Kasumi-1 (cell line): Measurements from ENCODE around the gene APOBEC4.
"Not testable (repeated sequence)": the region's sequence is repeated elsewhere in the genome, so short reads cannot be mapped to it uniquely, and the experiment has no call there.

Experiments used
- DNase-seq, 2 experiments: peaks; one replicate each; lab custom pipeline; 2025; lab: John Stamatoyannopoulos, UW

APOBEC4 gene

GRCh38 chr1:183652547-183653461 lies at the start of gene APOBEC4:
APOBEC4 (minus strand) TSS chr1:183653316; CDS start chr1:183648781, 4,535 bp downstream.
- no peak for DNase-seq

DNA sequence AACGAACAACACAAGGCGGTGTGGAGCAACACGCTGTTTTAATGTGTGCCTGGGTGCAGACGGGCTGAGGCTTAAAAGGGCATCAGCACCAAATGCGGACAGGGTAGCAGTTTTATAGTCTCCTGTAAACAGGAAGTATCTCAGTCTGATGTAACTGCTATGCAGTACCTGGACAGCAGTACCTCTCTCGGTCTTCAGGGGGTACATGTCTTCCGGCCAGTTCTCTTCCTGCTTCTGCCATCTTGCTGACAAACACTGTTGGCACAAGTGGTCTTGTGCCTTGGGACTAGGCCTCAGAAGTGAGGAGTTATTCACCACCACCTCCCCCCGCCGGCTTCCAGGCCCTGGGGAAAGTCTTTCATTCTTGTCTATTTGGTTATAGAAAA lies 49.7 kb upstream of the APOBEC4 start:
- no peak for DNase-seq

DNA sequence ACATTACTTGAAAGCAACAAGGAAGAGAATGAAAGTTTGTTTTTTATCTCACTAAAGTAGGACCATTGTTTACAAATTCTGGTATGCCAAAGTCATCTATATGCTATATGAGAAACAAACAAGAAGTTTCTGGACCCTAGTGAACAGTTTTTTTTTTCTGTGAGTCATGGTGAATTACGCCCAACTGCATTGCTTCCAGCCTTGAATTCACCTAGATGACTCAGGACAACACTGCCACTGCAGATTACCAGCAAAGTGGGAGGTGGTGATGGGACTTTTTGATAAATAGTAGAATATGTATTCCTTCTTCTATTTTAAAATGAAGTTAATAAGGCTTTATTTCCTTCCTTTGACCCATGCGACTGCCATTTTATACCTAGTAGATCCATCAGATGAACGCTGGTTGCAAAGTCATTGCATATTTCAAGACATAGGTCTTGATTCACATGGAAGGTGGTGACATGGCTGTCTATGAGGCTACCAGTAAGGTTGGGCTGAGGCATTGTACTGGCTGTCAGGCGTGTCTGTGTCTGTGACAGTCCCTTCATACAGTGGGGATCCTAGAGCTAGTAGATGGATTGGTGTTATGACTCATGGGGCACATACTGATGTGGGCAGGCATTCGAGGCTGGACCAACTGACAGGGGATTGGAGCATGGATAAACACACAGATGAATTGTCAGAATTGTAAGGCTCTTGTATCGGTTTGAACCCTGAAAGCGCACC lies 49.1 kb upstream of the APOBEC4 start:
- no peak for DNase-seq

- DNase-seq: no peak
Observed at GRCh38 chr1:183699616-183700160, 46.6 kb upstream of the APOBEC4 start.

- DNase-seq: no peak
Observed at GRCh38 chr1:183697814-183698590, 44.9 kb upstream of the APOBEC4 start.

- peak in 1 of 2 experiments; percentile 6 for DNase-seq
Observed at GRCh38 chr1:183696981-183697380, 43.9 kb upstream of the APOBEC4 start.

DNA sequence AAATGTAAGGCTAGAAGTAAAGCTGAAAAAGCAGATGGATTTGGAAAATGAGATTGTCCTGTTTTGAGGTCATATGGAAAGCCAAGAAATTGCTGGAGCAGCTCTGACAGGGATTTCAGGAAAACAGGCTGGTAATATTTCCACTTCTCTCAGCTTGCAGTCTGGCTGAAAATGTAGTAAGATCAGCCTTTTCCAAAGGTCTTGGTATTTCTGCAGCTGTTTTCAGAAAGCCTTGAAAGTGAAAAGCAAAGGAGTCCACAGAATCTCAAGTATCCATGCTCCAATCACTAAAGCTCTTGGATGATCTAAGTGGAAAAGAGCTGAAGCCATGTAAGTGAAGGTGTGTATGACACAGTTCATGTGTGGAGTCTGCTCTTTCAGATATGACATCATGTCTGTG lies 41.6 kb upstream of the APOBEC4 start:
- no peak for DNase-seq

DNA sequence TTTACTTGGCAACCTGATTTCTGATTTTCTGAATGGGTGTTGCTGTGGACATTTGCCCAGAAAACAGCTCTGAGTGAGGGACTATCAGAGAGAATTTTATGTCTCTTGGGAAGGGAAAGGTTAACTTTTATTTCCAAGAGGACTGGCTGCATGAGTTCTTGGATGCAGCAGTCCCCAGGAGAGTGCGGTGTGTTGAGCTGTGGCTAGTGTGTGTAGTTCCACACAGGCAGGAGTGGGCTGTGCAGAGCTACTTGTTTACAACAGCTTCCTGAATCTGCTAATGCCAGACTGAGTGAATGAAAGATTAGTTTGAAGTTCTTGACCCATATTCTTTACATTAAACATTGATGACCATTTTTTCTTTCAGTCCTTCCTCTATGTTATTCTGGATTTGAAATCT lies 41.0 kb upstream of the APOBEC4 start:
- DNase-seq: no peak

DNA sequence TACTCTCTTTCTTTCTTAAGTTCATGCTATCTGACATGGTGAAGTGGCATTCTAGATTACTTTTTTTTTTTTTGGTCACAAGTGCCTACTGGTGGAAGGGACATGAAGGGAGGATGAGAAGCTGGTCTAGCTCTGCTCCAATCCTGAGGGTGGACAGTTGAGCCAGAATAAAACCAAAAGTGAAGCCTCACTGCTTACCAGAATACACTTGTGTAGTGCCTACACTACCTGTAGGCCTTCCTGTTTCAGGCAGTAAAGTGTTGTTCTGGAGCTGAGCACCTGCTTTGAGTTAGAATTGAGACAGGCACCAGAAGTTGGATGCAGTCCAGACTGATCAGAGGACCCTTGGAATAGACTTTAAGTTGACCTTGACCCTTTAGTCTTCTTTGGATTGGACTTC lies 40.4 kb upstream of the APOBEC4 start:
- DNase-seq: no peak

DNA sequence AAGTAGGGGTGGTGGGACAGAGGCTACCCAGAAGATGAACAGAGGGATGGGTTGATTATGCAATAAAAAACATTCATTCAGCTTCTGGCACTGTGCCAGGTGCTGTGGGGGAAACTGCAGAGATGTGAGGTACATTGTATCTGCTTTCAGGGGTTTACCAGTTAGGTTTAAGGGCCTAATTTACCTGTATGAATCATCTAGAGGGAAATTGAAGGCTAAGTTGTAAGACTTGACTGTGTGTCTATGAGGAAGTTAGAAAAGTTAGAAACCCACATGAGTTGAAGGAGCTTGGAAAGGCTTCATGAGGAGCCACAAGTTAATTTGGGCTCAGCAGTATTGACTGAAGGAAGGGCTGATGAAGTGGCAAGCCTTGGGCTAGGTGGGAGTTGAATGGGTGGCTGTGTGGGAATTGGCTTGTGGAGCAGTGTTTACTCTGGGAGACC lies 36.7 kb upstream of the APOBEC4 start:
- DNase-seq: peak in 1 of 2 experiments; percentile 10

DNA sequence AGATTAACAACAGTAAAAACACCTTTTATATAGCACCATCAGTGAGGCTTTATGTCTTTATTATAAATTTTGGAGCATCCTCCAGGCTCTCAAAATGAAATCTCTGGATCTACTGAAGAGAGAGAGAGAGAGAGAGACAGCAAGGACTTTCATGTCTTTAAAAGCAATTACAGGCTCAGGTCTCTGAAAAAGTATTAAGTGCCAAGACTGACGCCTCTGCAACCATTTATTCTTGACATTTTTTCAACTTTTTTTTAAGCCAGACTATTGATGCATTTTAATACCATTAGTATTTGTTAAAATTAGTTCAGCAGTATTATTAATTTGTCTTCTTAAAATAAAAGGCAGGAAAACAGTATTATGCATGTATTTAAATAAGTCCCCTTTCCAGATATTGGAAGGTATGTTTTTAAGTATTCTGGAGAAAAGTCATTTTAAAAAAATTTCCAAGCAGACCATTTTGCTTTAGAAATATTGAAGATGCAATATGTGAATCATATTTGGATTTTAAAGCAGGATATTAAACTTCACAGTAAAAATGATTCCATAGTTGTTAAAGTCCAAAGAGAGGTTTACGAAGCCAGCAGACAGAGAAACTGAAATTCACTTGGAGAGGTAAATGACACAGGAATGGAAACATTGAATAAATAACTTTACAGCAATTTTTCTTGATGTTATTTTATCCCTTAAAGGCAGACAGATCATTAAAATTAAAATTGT lies 35.4 kb upstream of the APOBEC4 start:
- no peak for DNase-seq

DNA sequence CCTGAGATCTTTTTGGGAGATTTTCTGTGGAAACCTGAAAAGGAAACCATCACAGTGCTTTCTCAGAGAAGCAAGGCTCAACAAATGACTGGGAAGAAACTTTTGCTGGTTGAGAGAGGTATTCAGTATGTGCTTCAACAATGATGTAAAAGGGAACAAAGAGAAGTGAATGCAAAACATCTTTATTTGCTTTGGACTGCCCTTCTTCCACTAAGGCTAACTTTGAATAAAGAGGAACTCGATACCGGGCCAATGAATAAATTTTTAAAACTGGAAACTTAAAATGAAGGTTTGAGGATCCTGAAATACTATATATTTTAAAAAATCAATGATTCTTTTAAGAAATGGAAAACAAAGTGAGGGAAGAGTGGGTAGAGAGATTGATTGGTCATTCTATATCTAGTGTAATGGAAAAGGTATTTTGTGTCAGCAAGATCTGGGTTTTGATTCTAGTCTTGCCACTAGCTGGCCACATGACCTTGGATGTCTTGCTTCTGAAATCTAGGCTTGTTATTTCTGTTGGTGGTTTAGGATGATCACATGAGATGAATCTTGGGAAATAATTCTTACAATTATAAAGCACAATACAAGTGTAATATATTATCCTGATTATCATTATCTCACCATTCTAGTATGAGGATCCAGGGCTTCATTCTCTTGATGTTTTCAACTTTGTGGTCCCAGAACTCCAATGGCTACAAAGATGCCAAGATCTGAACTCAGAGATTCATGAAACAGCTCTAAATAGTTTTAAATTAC lies 34.6 kb upstream of the APOBEC4 start:
- DNase-seq: no peak

DNA sequence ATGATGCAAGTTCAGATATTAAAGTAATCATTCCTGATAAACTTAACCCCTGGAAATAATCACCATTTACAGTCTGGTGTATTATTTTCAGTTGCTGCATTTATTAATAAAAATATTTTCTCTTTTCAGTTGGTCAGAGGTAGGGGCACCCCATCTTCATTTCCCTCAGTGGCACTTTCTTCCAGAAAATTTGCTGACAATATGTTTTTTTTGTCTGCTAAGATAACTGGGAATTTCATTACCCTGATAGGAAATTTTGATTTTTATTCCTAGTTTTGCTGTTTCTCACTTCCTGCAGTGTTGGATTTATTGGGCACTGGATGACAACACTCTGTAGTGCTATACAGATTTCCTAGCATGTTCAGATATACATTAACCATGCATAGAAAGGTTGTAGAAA lies 33.1 kb upstream of the APOBEC4 start:
- no peak for DNase-seq

GRCh38 chr1:183685112-183685713 lies 32.1 kb upstream of the APOBEC4 start:
- peak; percentile 80 to 88 for DNase-seq

DNA sequence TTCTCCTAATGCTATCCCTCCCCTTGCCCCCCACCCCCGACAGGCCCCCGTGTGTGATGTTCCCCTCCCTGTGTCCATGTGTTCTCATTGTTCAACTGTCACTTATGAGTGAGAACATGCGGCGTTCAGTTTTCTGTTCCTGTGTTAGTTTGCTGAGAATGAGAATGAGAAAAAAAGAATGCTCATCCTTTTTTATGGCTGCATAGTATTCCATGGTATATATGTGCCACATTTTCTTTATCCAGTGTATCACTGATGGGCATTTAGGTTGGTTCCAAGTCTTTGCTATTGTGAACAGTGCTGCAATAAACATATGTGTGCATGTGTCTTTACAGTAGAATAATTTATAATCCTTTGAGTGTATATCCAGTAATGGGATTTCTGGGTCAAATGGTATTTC lies 26.2 kb upstream of the APOBEC4 start:
- DNase-seq: not testable (repeated sequence)

GRCh38 chr1:183678819-183679218 lies 25.7 kb upstream of the APOBEC4 start:
- DNase-seq: no peak

DNA sequence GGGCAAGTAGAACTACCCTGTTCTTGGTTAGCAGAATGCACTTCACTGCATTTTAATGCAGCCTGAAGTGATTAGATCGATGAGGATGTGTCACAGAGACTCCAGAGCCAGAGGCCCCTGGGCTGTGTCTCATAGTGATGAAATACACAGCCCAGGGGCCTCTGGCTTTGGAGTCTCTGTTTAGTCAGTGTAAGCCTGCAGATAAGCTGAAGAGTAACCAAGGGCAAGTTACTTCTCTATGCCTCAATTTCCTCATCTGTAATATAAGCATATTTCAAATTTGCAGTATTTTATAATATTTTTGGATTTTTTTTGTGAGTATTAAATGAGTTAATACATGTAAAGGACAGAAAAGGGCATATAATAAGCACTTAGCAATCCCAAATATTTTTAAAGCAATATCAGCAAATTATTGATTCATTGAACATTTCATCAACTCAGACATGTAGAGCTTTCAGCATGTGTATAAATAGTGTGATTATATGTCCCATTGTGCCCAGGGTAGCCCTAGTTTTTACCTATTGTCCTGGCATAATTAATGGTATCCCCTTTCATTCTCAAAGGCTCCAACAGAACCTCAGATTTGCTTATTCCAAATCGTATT lies 23.6 kb upstream of the APOBEC4 start:
- no peak for DNase-seq

- DNase-seq: no peak
Observed at GRCh38 chr1:183675883-183676585, 22.9 kb upstream of the APOBEC4 start.

GRCh38 chr1:183675381-183675780 lies 22.3 kb upstream of the APOBEC4 start:
- no peak for DNase-seq
